Fibroblast of the aortic adventitia (primary cell): Measurements from ENCODE around the gene FRMD4A. TPM values are rescaled to one million over a fixed set of nuclear protein-coding genes. Genes with fewer than 3 reads are reported as not detected.

Experiments used
- DNase-seq: peaks from one replicate; pipeline ENCODE4 v3.0.0-alpha.2; 2010; ENCODE audit warnings: low read depth
- H3K4me3 ChIP-seq: 2 replicates; pipeline ENCODE4 v1.5.1; 2011; ENCODE audit warnings: low read depth, mild to moderate bottlenecking, control low read depth, low read length, moderate library complexity
- total RNA-seq: library from RNA; depleted of rRNA; stranded (reverse); fragments of >200 nt; gene quantifications from 2 replicates; pipeline ENCODE4 v1.2.3, GENCODE V29; 2012; ENCODE audit warnings: low replicate concordance
- TF ChIP-seq, protein P1 (sequence below): IDR thresholded peaks from 2 replicates; pipeline ENCODE4 v1.5.1; 2011; ENCODE audit warnings: mild to moderate bottlenecking, low read length, control low read depth, inconsistent platforms; ENCODE audit not compliant: insufficient read depth

FRMD4A gene
- total RNA-seq, 1 donor, result 42.4 TPM

DNA sequence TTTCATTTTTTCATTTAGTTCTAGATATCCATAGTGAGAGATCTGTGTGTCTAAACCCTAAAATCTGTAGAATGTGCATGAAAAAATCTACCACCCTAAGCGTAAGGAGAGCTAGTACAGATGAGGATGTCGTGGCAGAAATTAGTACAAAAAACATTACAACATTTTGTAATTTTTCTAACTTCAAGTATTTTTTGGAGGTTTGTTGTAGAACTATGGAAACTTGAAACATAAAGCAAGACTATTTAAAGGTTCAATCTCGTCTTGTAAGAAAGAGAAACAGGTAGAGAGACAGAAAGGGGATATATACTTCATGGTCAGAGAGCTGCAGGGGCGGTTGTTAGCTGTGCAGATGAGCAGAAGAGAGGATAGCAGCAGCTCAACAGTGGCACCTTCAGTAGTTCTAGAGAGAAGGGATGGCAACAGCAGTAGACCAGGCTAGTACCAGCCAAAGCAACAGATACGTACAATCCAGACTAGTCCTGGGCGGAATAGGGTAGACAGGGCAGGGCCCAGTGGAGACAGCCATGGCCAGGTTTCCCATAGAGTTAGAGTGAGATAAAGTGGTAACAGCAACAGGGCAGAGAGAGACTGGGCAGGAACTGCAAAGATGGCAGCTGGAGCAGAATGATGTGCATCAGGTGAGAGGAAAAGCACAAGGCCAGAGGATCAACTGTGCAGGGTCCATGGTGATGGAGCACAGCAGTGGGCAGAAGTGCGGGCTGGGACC, 145.2 kb downstream of the FRMD4A start:
- no peak overlapping the region for H3K4me3 ChIP-seq
- DNase-seq, result no peak

DNA sequence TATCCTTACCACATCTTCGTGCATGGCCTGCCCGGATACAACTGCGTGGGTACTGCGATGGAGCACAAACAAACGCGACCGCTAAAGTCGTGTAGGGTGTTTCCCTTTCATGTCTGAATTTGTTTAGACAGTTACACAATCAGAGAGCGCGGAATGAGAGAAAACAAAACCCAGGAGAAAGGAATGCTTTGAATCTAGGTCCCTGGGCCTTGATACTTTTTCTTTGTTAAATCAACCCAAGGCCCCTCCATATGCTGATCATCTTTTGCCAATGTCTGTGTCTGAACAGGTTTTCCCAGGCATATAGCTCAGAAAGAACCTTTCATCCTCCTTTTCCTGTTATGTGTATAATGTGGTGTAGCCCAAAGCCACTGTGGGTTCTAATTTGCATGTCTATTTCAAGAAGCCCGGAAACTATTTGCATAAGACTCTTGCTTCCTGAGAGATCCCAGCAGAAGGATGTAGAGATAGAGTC, 145.8 kb downstream of the FRMD4A start:
- no peak for DNase-seq
- TF ChIP-seq, protein P1, sequence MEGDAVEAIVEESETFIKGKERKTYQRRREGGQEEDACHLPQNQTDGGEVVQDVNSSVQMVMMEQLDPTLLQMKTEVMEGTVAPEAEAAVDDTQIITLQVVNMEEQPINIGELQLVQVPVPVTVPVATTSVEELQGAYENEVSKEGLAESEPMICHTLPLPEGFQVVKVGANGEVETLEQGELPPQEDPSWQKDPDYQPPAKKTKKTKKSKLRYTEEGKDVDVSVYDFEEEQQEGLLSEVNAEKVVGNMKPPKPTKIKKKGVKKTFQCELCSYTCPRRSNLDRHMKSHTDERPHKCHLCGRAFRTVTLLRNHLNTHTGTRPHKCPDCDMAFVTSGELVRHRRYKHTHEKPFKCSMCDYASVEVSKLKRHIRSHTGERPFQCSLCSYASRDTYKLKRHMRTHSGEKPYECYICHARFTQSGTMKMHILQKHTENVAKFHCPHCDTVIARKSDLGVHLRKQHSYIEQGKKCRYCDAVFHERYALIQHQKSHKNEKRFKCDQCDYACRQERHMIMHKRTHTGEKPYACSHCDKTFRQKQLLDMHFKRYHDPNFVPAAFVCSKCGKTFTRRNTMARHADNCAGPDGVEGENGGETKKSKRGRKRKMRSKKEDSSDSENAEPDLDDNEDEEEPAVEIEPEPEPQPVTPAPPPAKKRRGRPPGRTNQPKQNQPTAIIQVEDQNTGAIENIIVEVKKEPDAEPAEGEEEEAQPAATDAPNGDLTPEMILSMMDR, result no peak
- no peak overlapping the region for H3K4me3 ChIP-seq

More for the DNA sequence above, 145.2 kb downstream of the FRMD4A start:
- TF ChIP-seq, protein P1, result no peak

DNA sequence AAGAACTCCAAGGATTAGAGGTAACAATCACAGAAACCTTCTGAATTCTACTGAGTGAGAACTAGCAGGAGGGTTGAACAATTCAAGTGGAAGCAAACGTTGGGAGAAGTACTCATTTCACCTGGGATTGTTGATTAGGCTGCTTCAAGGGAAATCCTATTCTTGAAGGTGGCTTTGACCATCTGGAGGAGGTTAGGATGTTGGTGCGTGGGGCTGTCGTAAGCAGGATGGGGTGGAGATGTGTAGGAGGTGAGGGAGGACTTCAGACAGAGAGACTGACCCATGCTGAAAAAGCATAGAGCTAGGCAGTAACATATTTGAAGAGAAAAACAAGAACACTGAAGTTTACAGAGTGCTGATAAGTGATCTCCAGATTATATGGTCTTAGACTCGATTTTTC, 147.9 kb downstream of the FRMD4A start:
- DNase-seq, result no peak
- TF ChIP-seq, protein P1, result no peak
- H3K4me3 ChIP-seq, result no peak overlapping the region

DNA sequence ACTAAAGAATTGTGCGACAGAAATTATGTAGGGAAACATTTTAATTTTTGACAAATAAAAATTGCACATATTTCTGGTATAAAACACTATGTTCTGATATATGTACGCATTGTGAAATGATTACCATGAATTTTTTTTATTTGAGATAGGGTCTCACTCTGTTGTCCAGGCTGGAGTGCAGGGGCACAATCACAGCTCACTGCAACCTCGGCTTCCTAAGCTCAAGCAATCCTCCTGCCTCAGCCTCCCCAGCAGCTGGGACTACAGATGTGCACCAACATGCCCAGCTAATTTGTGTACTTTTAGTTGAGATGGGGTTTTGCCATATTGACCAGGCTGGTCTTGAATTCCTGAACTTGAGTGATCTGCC, 149.2 kb downstream of the FRMD4A start:
- DNase-seq, result no peak
- TF ChIP-seq, protein P1, result no peak
- H3K4me3 ChIP-seq, result no peak overlapping the region

DNA sequence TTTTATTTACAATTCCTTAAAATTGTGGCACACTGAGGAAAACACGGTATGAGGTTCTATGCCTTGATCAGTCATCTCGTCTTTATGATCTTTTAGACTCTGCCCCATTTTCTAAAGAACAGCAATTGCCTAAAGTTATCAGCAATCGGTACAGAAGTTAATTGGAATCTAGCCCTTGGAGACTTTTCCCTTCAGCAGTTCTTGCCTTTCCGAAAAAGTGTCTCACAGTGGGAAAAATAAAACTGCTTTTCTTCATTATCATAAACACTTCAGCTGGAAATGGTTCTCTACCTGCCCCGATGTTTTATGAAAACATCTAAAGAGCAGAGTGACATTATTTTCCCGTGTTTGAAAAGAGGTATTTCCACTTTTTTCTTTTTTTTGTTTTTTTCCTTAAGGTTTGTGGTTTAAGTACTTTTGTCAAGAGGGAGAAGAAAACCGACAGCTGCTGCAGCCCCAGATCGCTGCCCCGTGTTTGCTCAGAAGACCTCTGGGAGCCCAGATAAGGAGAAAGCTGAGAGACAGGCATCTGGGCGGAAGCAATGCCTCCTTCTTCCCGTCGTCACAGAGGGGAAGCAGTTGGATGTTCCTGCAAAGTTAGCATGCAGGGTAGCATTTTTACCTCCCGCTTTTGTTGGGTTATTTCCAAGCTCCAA, 149.7 kb downstream of the FRMD4A start:
- TF ChIP-seq, protein P1, result no peak
- no peak for DNase-seq
- H3K4me3 ChIP-seq, result no peak overlapping the region

DNA sequence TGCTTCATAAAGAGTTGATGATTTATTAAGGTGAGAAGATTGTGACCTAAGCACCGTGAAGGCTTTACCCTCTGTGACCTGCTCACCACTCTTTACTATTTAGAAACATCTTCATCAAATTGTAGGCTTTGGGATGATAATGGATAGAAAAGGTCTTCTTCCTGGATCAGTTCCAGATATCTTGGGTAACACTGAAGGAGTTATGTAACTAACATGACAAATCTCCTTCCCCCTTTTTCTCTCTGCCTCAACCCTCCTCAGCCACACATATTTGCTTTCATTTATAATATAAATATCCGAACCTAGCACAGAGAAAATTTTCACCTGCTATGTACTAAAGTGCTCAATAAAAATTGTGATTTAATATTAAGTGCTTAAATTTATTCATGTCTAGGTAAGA, 151.5 kb downstream of the FRMD4A start:
- DNase-seq, result no peak
- H3K4me3 ChIP-seq, result no peak overlapping the region
- TF ChIP-seq, protein P1, result no peak
